Measurements from ENCODE around the gene BTRC.

BTRC gene

GRCh38 chr10:101485207-101485606 is 131.2 kb downstream of the BTRC start:
- no peak for DNase-seq (ENCODE audit: low read depth)
- no peak overlapping the region for H3K4me3 ChIP-seq (ENCODE audit: low read depth, low read length)
- TF ChIP-seq CTCF (conservative IDR thresholded peaks at IDR 0.05; ENCODE audit: low read depth, low read length) = no peak

- peak; percentile 58 for DNase-seq (ENCODE audit: low read depth)
- no peak for TF ChIP-seq CTCF (conservative IDR thresholded peaks at IDR 0.05; ENCODE audit: low read depth, low read length)
- peak overlapping the region; percentile 21 for H3K4me3 ChIP-seq (ENCODE audit: low read depth, low read length)
Observed at GRCh38 chr10:101485681-101486554, 132.0 kb downstream of the BTRC start.

- DNase-seq (ENCODE audit: low read depth) = no peak
- no peak for TF ChIP-seq CTCF (conservative IDR thresholded peaks at IDR 0.05; ENCODE audit: low read depth, low read length)
- no peak overlapping the region for H3K4me3 ChIP-seq (ENCODE audit: low read depth, low read length)
Observed at GRCh38 chr10:101487399-101487798, 133.4 kb downstream of the BTRC start.

GRCh38 chr10:101489355-101489754 is 135.4 kb downstream of the BTRC start:
- TF ChIP-seq CTCF (conservative IDR thresholded peaks at IDR 0.05; ENCODE audit: low read depth, low read length) = no peak
- DNase-seq (ENCODE audit: low read depth) = peak; percentile 75
- H3K4me3 ChIP-seq (ENCODE audit: low read depth, low read length) = no peak overlapping the region

GRCh38 chr10:101490026-101490425 is 136.1 kb downstream of the BTRC start:
- DNase-seq (ENCODE audit: low read depth) = no peak
- TF ChIP-seq CTCF (conservative IDR thresholded peaks at IDR 0.05; ENCODE audit: low read depth, low read length) = no peak
- no peak overlapping the region for H3K4me3 ChIP-seq (ENCODE audit: low read depth, low read length)

- H3K4me3 ChIP-seq (ENCODE audit: low read depth, low read length) = no peak overlapping the region
- DNase-seq (ENCODE audit: low read depth) = no peak
- no peak for TF ChIP-seq CTCF (conservative IDR thresholded peaks at IDR 0.05; ENCODE audit: low read depth, low read length)
Observed at GRCh38 chr10:101492205-101492604, 138.2 kb downstream of the BTRC start.

- TF ChIP-seq CTCF (conservative IDR thresholded peaks at IDR 0.05; ENCODE audit: low read depth, low read length) = no peak
- DNase-seq (ENCODE audit: low read depth) = no peak
- H3K4me3 ChIP-seq (ENCODE audit: low read depth, low read length) = no peak overlapping the region
Observed at GRCh38 chr10:101492814-101493213, 138.8 kb downstream of the BTRC start.

Measured in choroid plexus epithelial cell (primary cell).